CD14-positive monocyte (primary cell): Measurements from ENCODE around the gene CDH22. TPM values are rescaled to one million over a fixed set of nuclear protein-coding genes. Genes with fewer than 3 reads are reported as not detected.

Source experiments
- DNase-seq, 3 donors: peaks; one replicate each; pipeline ENCODE4 v3.0.0-alpha.2; 2011 to 2022
- H2AFZ ChIP-seq: 2 replicates; pipeline ENCODE4 v1.6.0; 2012; ENCODE audit warnings: mild to moderate bottlenecking, low read depth, low read length, inconsistent platforms; ENCODE audit not compliant: insufficient read depth, poor library complexity, severe bottlenecking
- H3K27ac ChIP-seq, 2 donors: 1 replicate in 1 of 2; 2 replicates in 1 of 2; pipeline ENCODE4 v1.5.1; 2012 to 2013; ENCODE audit warnings: low read length in 2 of 2, control low read depth in 1 of 2, inconsistent platforms in 1 of 2, low read depth in 1 of 2, mild to moderate bottlenecking in 1 of 2
- H3K27me3 ChIP-seq, 2 donors: one replicate each; pipeline versions ENCODE4 v1.6.0 to v1.6.1; 2011 to 2013; ENCODE audit warnings: low read length in 2 of 2; ENCODE audit not compliant: control insufficient read depth in 2 of 2, insufficient read depth in 2 of 2
- H3K36me3 ChIP-seq, 2 donors: replicated peaks in 1 of 2; 1 replicate in 1 of 2; 2 replicates in 1 of 2; pipeline versions ENCODE4 v1.5.1 to v1.6.1; 2012 to 2013; ENCODE audit warnings: low read length in 2 of 2, control low read depth in 1 of 2, inconsistent platforms in 1 of 2, mild to moderate bottlenecking in 1 of 2; ENCODE audit not compliant: insufficient read depth in 2 of 2, control insufficient read depth in 1 of 2
- H3K4me1 ChIP-seq, 2 donors: 1 replicate in 1 of 2; 2 replicates in 1 of 2; pipeline versions ENCODE4 v1.5.1 to v1.6.1; 2012 to 2013; ENCODE audit warnings: low read length in 2 of 2, control low read depth in 1 of 2, inconsistent platforms in 1 of 2, mild to moderate bottlenecking in 1 of 2, moderate library complexity in 1 of 2; ENCODE audit not compliant: insufficient read depth in 2 of 2, control insufficient read depth in 1 of 2
- H3K4me2 ChIP-seq: replicated peaks from 2 replicates; pipeline ENCODE3; 2012; ENCODE audit warnings: low read length, moderate library complexity, mild to moderate bottlenecking; ENCODE audit not compliant: poor library complexity, severe bottlenecking; ENCODE audit errors: extremely low read depth
- H3K4me3 ChIP-seq, 3 experiments: fragments of 200-600 bp in 1 of 3; sonication (generic) in 1 of 3; replicated peaks in 1 of 3; 1 replicate in 2 of 3; 2 replicates in 1 of 3; pipeline ENCODE4 v1.5.1; 2011 to 2013; ENCODE audit warnings: low read length in 3 of 3, mild to moderate bottlenecking in 3 of 3, control low read depth in 2 of 3, low read depth in 2 of 3, inconsistent platforms in 1 of 3, moderate library complexity in 1 of 3
- H3K79me2 ChIP-seq: 2 replicates; pipeline ENCODE4 v1.6.0; 2012; ENCODE audit warnings: mild to moderate bottlenecking, control low read depth, inconsistent platforms, low read length, moderate library complexity; ENCODE audit not compliant: insufficient read depth
- H3K9ac ChIP-seq: 2 replicates; pipeline ENCODE4 v1.6.0; 2017; ENCODE audit warnings: low read length, mild to moderate bottlenecking; ENCODE audit not compliant: insufficient read depth, poor library complexity, severe bottlenecking
- H3K9me3 ChIP-seq, 2 donors: replicated peaks in 1 of 2; 1 replicate in 1 of 2; 2 replicates in 1 of 2; pipeline versions ENCODE4 v1.5.1 to v1.6.1; 2012 to 2013; ENCODE audit warnings: low read length in 2 of 2, control low read depth in 1 of 2; ENCODE audit not compliant: control insufficient read depth in 1 of 2, insufficient read depth in 1 of 2
- H4K20me1 ChIP-seq: 2 replicates; pipeline ENCODE4 v1.6.0; 2012; ENCODE audit warnings: mild to moderate bottlenecking, low read length, control low read depth, moderate library complexity; ENCODE audit not compliant: insufficient read depth
- H3K27ac Mint-ChIP-seq, 7 donors: one replicate each; pipeline ENCODE4 v1.8.0; 2020; ENCODE audit warnings: mild to moderate bottlenecking in 7 of 7, mixed read lengths in 7 of 7, moderate library complexity in 6 of 7, inconsistent platforms in 2 of 7
- H3K27me3 Mint-ChIP-seq, 3 donors: one replicate each; pipeline ENCODE4 v1.8.0; 2021 to 2022; ENCODE audit warnings: low read depth in 3 of 3, mild to moderate bottlenecking in 3 of 3, mixed read lengths in 3 of 3, moderate library complexity in 3 of 3, inconsistent platforms in 1 of 3
- H3K36me3 Mint-ChIP-seq, 2 donors: one replicate each; pipeline ENCODE4 v1.8.0; 2020; ENCODE audit warnings: mixed read lengths in 2 of 2, inconsistent platforms in 1 of 2, mild to moderate bottlenecking in 1 of 2
- H3K4me1 Mint-ChIP-seq: one replicate; pipeline ENCODE4 v1.8.0; 2020; ENCODE audit warnings: mild to moderate bottlenecking, mixed read lengths
- H3K4me3 Mint-ChIP-seq, 2 donors: one replicate each; pipeline ENCODE4 v1.8.0; 2020; ENCODE audit warnings: mild to moderate bottlenecking in 2 of 2, mixed read lengths in 2 of 2, moderate library complexity in 1 of 2
- H3K9me3 Mint-ChIP-seq, 7 donors: one replicate each; pipeline ENCODE4 v1.8.0; 2020 to 2022; ENCODE audit warnings: mixed read lengths in 7 of 7, mild to moderate bottlenecking in 6 of 7, moderate library complexity in 6 of 7, inconsistent platforms in 2 of 7
- WGBS: methylation state at CpG from one replicate; pipeline ENCODE4 v1.1.5; 2013; ENCODE audit warnings: missing lambda C conversion rate; ENCODE audit not compliant: insufficient coverage; 5-methylcytosine and 5-hydroxymethylcytosine counted together
- intact Hi-C, 2 donors: fragments of 100-400 bp; cut with micrococcal nuclease; formaldehyde crosslinking; loops; one replicate each; pipeline versions ENCODE4 v1.15.0 to v1.15.1; 2023
- polyA plus RNA-seq, 3 donors: library from polyadenylated mRNA; depleted of rRNA in 1 of 3; unstranded in 2 of 3; stranded (reverse) in 1 of 3; fragments of 300-500 nt in 2 of 3; fragments of >200 nt in 1 of 3; fragmentation: Illumina TruSeq in 2 of 3; gene quantifications; 1 replicate in 2 of 3; 2 replicates in 1 of 3; pipeline ENCODE4 v1.2.3, GENCODE V29; 2012 to 2021
- TF ChIP-seq, protein P1 (sequence below): fragments of 200-600 bp; IDR thresholded peaks from one replicate; pipeline ENCODE4 v1.8.0; 2022; ENCODE audit warnings: antibody characterized with exemption, mild to moderate bottlenecking

CDH22 gene
- polyA plus RNA-seq, 3 donors: not detected

DNA sequence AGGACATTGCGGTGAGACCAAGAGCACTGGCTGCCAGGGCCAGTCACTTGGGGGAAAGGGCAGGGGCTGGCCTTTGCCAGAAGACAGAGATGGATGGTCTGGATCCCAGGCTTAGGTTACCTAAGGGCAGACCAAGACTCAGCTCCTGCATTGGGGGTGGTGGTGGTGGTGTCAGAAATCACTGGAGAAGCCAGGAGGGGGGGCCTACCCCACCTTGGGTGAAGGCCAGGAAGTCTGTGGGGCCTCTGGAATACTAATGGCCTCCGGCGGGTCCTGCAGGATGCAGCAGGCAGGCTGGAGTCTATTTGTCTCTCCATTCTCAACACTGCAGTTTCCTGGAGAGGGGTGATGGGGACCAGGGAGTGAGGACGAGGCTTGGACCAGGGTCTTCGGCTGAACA, 157.4 kb downstream of the CDH22 start:
- H3K36me3 ChIP-seq: no peaks in the 10 kb centered on the region
- intact Hi-C loops: no loop called here
- H3K4me1 ChIP-seq: no peaks in the 10 kb centered on the region
- peaks cover 0 to 4% (median 0%) of the 10 kb centered on the region in 7 donors for H3K9me3 Mint-ChIP-seq
- no peak overlapping the region for H3K27ac ChIP-seq
- 73% methylated on average over 3 of the region's 5 CpGs for WGBS
- H4K20me1 ChIP-seq: no peaks in the 10 kb centered on the region
- H3K4me3 ChIP-seq: no peak overlapping the region
- peaks cover 9 to 19% (median 18%) of the 10 kb centered on the region in 3 donors for H3K27me3 Mint-ChIP-seq
- H3K9ac ChIP-seq: no peak overlapping the region
- TF ChIP-seq, protein P1, sequence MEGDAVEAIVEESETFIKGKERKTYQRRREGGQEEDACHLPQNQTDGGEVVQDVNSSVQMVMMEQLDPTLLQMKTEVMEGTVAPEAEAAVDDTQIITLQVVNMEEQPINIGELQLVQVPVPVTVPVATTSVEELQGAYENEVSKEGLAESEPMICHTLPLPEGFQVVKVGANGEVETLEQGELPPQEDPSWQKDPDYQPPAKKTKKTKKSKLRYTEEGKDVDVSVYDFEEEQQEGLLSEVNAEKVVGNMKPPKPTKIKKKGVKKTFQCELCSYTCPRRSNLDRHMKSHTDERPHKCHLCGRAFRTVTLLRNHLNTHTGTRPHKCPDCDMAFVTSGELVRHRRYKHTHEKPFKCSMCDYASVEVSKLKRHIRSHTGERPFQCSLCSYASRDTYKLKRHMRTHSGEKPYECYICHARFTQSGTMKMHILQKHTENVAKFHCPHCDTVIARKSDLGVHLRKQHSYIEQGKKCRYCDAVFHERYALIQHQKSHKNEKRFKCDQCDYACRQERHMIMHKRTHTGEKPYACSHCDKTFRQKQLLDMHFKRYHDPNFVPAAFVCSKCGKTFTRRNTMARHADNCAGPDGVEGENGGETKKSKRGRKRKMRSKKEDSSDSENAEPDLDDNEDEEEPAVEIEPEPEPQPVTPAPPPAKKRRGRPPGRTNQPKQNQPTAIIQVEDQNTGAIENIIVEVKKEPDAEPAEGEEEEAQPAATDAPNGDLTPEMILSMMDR: no peak
- no peaks in the 10 kb centered on the region for H3K4me1 Mint-ChIP-seq
- no peak overlapping the region for H3K4me3 Mint-ChIP-seq
- H3K4me2 ChIP-seq: no peak overlapping the region
- no peak overlapping the region for H2AFZ ChIP-seq
- H3K9me3 ChIP-seq: no peaks in the 10 kb centered on the region
- H3K27me3 ChIP-seq: no peaks in the 10 kb centered on the region
- no peaks in the 10 kb centered on the region for H3K36me3 Mint-ChIP-seq
- H3K79me2 ChIP-seq: no peaks in the 10 kb centered on the region
- DNase-seq: no peak
- no peak overlapping the region for H3K27ac Mint-ChIP-seq

DNA sequence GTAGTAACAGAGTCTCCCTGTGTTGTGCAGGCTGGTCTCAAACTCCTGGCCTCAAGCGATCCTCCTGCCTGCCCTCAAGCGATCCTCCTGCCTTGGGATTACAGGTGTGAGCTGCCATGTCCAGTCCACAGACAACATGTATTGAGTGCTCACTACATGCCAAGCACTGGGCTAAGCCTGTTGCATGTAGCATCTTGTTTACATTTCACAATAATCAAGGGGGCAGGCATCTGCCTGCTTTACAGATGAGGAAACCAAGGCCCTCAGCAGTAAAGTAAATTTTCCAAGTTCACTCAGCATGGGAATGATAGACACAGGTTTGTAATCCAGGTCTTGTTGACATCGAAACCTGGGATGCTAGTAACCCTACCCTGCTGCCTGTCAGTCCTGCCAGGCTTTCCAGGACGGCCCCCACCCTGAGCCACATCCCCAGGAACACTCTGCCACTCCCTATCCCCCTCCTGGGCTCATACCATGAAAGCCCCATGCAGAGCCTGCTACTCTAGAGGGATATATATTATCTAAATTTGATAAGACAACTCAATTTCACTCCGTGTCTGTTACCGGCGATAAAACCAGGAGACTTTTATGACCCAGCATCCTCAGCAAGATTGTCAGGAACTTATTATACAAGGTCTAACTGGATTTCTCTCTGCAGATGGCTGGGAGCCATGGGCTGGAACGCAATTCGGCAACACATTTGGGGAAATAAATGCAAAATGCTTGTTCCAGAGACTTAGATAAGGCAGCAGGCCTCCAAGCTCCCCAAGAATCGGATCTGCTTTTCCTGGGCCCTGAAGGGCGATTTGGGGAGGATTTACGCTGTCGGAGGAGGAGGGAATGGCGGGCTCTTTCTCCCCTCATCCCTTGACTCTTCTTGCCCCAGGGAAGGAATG, 159.7 kb downstream of the CDH22 start:
- H3K4me1 Mint-ChIP-seq: no peaks in the 10 kb centered on the region
- intact Hi-C loops: no loop called here
- DNase-seq: no peak
- no peak overlapping the region for H3K27ac Mint-ChIP-seq
- 78% methylated on average over 4 of the region's 14 CpGs for WGBS
- no peak overlapping the region for H3K27ac ChIP-seq
- H3K9ac ChIP-seq: no peak overlapping the region
- TF ChIP-seq, protein P1: no peak
- no peak overlapping the region for H3K4me2 ChIP-seq
- peaks cover 0 to 4% (median 0%) of the 10 kb centered on the region in 7 donors for H3K9me3 Mint-ChIP-seq
- no peak overlapping the region for H3K4me3 Mint-ChIP-seq
- no peaks in the 10 kb centered on the region for H3K4me1 ChIP-seq
- H3K9me3 ChIP-seq: no peaks in the 10 kb centered on the region
- H3K79me2 ChIP-seq: no peaks in the 10 kb centered on the region
- H3K4me3 ChIP-seq: no peak overlapping the region
- H3K36me3 ChIP-seq: no peaks in the 10 kb centered on the region
- H3K27me3 Mint-ChIP-seq: peaks cover 10 to 17% (median 10%) of the 10 kb centered on the region in 3 donors
- peaks cover 0 to 5% of the 10 kb centered on the region in 2 donors for H3K27me3 ChIP-seq
- no peaks in the 10 kb centered on the region for H4K20me1 ChIP-seq
- H3K36me3 Mint-ChIP-seq: no peaks in the 10 kb centered on the region
- H2AFZ ChIP-seq: no peak overlapping the region
